Stimulated activated CD4-positive, alpha-beta T cell treated with anti-CD3 and anti-CD28 coated beads, Interleukin-2, amount 100 ng/mL, for 4 hours (primary cell): ENCODE results near the gene EYS.
"Not testable (repeated sequence)": the region's sequence is repeated elsewhere in the genome, so short reads cannot be mapped to it uniquely, and the experiment has no call there.

Source experiments
- DNase-seq: peaks from one replicate; pipeline ENCODE4 v3.0.0-alpha.2; 2020; ENCODE audit warnings: low read depth

EYS gene

GRCh38 chr6:63897952-63898351 lies 1809.1 kb downstream of the EYS start:
- DNase-seq = no peak

DNA sequence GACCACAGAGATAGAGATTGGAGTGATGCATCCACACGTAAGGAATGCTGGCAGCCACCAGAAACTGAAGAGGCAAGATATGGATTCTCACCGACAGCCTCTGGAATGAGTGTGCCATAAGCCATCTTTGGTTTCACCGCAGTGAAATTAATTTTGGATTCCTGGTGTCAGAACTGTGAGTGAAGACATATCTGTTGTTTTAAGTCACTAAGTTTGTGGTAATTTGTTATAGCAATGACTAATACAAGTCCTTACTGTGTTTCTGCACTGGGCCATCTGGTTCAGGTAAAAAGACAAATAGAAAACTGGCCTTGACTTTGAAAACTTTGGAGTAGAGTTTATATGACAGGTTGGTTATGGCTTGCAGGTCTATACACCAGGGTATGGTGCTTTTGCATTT lies 1809.6 kb downstream of the EYS start:
- no peak for DNase-seq

DNA sequence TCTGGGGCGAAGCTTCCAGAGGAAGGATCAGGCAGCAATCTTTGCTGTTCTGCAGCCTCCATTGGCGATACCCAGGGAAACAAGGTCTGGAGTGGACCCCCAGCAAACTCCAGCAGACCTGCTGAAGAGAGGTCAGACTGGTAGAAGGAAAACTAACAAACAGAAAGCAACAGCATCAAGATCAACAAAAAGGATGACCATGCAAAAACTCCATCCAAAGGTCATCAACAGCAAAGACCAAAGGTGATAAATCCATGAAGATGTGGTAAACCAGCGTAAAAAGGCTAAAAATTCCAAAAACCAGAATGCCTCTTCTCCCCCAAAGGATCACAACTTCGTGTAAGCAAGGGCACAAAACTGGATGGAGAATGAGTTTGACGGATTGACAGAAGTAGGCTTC lies 1818.6 kb downstream of the EYS start:
- DNase-seq = no peak

GRCh38 chr6:63887804-63888203 lies 1819.2 kb downstream of the EYS start:
- not testable (repeated sequence) for DNase-seq

- DNase-seq = no peak
Observed at GRCh38 chr6:63887002-63887751, 1819.8 kb downstream of the EYS start.

DNA sequence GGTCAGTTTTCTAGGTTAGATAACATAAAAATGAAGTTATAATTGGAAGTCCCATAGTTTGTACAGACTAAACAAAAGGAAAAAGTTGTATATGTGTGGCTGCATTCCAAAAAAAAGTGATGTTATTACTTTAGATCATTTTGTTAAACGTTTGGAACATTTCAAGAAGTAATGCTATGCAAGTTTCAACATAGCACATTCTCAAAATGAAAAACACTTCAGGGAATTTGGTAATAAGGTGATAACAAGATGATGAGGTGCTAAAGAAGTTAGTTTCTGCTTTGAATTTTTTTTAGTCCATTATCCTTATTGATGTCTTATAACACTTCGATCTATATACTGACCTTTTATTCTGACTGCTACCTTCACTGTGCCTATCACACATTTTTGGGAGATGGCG lies 1820.7 kb downstream of the EYS start:
- no peak for DNase-seq

GRCh38 chr6:63883597-63883996 lies 1823.4 kb downstream of the EYS start:
- no peak for DNase-seq

- no peak for DNase-seq
Observed at GRCh38 chr6:63882208-63882607, 1824.8 kb downstream of the EYS start.

GRCh38 chr6:63881791-63882190 lies 1825.2 kb downstream of the EYS start:
- DNase-seq = no peak

DNA sequence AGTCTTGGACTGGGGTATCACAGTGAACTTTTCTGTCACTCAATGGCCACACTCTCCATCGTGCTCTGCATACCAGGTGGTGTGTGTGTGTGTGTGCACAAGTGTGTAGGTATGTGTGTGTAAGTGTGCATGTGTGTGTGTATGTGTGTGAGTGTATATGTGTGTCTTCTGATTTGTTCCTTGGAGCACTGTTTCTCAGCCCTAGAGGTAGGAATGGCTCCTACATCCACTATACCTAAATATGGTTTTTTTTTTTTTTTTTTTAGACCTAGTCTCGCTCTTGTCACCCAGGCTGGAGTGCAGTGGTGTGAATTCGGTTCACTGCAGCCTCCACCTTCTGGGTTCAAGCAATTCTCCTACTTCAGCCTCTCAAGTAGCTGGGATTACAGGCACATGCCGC lies 1834.8 kb downstream of the EYS start:
- DNase-seq = no peak

GRCh38 chr6:63868351-63868750 lies 1838.7 kb downstream of the EYS start:
- no peak for DNase-seq

DNA sequence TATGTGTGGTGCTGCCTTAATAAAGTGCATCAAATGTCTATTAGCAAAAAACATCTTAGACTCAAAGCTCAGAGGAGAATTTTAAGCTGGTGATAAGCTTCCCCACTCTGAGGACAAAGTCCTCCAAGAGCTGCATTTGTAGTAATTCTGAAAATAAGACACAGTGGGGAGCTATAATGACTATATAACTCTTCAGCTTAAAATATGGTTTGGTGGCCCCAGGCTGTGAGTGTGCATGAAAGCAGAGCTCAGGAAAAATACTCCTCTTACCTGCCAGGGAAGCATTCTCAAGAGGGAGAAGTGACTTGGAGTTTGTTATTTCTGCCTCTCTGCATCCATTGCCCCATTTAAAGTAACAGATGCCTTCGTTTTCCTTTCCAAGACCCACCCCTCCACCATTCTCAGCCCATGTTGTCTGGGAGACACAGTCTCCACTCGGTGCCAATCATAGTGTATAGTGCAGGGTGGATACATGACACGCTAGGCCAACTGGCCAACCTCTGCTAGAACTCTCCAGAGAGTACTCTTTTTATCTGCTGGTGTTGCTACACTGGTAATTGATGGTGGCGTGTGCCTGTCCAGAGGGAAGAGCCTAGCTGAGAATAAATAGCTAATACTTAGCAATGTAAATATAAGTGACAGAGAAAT lies 1842.2 kb downstream of the EYS start:
- no peak for DNase-seq

DNA sequence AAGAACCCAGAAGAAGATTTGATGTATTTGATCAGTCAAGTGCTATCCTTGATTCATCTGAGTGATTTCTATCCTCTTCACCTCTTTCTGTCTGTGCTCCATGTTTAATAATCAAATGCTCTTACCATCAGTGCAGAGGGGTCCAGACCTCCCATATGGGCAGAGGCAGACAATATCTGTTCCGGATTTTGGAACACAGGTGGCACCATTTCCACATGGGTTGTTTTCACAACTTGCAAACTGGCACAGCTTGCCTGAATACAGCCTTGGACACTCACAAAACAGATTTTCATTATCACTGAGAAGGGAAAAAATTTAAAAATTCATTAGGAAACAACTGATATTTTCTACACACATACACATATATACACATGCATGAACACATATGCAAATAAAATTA lies 1843.0 kb downstream of the EYS start:
- DNase-seq = no peak

GRCh38 chr6:63862486-63863198 lies 1844.4 kb downstream of the EYS start:
- no peak for DNase-seq

DNA sequence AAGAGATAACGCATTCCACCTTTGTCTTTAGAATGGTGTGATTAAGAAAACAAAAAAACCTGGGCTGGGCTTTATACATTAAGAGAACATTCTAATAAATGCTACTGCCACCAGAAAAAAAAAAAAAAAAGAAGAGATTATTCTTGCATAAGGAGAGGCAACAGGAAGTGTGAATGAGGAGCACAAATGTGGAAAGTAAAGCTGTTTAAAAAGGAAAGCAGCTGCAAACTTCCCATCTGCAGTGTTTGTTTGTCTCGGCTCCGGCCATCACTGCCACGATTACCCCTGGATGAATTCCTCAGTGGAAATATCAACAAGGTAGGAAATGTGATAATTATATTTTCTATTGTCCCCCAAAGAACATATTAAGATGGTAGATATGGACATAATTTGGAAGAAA lies 1847.5 kb downstream of the EYS start:
- DNase-seq = no peak

DNA sequence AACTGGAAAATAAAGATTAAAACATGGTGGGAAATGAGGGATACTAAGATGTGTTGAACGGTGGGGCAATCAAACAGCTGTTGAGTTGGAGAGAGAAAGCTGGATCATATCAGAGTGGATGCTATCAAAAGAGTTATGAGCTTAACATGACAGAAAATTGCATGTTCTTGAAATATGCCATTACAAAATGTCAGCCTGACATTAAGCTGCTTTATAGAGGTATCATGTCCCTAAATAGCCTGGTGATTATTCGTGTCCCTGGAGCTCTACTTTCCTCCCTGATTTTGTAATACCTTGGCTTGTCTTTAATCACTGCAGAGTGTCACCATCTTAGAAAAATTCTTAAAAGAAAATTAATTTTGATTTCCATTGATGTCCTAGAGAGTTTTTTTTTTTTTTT lies 1848.3 kb downstream of the EYS start:
- no peak for DNase-seq

DNA sequence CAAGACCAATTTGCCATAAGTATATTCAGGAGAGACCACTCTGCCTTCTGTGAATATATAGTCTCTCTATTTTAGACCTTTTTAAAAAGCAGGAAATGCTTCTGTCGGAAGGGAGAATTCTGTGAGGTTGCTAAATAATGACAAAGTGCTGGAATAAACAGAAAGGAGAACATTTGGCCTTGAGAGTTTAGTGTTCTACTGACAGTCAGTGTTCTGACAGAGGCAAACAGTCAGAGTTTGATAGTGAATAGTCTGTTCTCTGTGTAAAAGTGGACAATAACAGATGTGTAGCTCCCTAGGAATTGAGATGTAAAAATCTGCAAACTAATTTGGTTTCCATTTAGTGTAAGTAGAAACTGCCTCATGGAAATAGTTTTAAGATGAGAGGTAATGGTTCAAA lies 1850.8 kb downstream of the EYS start:
- DNase-seq = no peak

DNA sequence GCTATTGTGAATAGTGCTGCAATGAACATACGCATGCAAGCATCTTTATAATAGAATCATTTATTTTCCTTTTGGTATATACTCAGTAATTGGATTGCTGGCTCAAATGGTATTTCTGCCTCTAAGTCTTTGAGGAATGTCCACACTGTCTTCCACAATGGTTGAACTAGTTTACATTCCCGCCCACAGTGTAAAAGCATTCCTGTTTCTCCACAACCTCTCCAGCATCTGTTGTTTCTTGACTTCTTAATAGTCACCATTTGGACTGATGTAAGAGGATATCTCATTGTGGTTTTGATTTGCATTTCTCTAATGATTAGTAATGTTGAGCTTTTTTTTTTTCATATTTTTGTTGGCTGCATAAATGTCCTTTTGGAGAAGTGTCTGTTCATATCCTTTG lies 1862.7 kb downstream of the EYS start:
- DNase-seq = no peak

DNA sequence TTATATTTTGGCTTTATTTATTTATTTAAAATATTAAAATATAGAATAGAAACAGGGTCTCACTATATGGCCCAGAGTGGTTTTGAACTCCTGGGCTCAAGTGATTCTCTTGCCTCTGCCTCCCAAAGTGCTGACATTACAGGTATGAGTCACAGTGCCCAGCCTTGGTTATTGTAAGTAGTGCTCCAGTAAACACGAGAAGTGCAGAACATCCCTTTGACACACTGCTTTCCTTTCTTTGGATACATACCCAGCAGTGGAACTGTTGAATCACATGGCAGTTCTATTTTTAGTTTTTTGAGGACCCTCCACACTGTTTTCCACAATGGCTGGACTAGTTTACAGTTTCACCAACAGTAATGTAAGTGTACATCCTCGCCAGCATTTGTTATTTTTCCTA lies 1867.5 kb downstream of the EYS start:
- no peak for DNase-seq

DNA sequence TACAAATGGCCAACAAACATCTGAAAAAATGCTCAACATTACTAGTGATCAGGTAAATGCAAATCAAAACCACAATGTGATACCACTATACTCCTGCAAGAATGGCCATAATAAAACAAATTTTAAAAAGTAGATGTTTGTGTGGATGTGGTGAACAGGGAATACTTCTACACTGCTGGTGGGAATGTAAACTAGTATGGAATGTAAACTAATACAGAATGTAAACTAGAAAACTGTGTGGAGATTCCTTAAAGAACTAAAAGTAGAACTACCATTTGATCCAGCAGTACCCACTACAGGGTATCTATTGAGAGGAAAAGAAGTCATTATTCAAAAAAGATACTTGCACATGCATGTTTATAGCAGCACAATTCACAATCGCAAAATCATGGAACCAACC lies 1878.3 kb downstream of the EYS start:
- DNase-seq = not testable (repeated sequence)

DNA sequence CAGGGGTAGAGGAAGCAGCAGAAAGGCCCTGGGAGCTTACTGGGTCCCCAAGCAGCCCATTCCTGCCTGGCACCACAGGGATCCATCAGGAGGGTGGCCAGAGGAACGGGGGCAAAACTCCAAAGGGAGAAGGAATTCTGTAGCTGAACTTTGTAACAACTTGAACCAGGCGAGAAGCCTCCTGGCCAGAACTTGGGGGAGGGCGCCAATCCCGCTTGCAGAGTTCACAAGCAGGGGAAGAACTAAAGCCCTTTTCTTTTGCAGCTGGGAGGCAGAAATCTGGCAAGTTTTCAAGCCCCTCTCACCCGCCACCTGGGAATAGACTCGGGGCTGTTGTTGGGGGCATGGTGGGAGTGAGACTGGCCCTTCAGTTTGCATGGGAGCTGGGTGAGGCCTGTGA lies 1882.3 kb downstream of the EYS start:
- DNase-seq = no peak

DNA sequence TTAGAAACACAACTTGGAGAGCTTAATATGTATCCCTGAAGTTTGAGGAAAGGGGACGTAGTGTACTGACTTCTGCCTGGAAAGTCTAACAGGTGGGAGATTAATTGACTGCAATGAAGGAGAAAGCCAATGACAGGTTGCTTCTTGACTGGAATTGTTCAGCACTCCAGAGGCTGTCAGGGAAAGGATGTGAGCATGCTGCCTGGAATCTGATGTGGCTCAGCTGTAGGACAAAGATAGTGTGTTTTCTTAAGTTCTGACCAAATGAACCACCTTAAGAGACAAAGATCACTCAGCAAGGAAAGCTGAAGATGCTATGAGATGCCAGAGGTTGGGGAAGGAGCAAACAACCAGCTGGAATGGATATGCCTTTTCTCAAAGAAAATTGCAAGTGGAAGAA lies 1885.6 kb downstream of the EYS start:
- DNase-seq = no peak

DNA sequence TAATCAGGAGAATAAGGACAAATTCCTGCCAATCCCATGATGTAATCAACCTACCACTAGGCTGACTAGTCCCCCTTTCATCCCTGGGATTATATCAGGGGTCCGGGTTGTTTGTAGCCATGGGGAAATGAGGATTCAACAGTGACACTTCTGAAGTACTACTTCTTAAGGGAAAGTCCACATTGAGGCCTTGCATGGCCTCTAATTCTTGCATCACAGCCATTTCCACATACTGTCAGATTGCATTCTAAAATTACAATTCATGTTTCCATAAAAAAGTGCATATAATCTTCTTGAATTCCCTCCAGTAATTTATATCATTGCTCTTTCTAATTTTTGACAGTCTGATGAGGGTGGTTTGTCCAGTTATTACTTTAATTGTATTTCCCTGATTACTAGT lies 1887.2 kb downstream of the EYS start:
- DNase-seq = no peak
